Thyroid gland (tissue), 4 donors: ENCODE data around the gene NHSL1.

Source experiments
- CTCF ChIP-seq, 6 experiments: fragments of 200-600 bp in 3 of 6; fragments of 450-650 bp in 3 of 6; sonication (generic) in 3 of 6; IDR thresholded peaks; one replicate each; pipeline ENCODE4 v1.5.1; 2016 to 2019; ENCODE audit warnings: antibody characterized with exemption in 6 of 6, mild to moderate bottlenecking in 2 of 6, inconsistent platforms in 1 of 6, moderate library complexity in 1 of 6
- POLR2A ChIP-seq, 2 donors: fragments of 450-650 bp; IDR thresholded peaks; one replicate each; pipeline ENCODE4 v1.6.1; 2017; ENCODE audit warnings: antibody characterized with exemption in 2 of 2, mild to moderate bottlenecking in 2 of 2, moderate library complexity in 1 of 2

- TF ChIP-seq CTCF (IDR thresholded peaks at IDR 0.05) (no peak), POLR2A (IDR thresholded peaks at IDR 0.05) (no peak)
Observed at GRCh38 chr6:138531387-138531786, 32.1 kb upstream of the NHSL1 start.
